HEK293T (cell line): ENCODE data around the gene MIPEP.

ENCODE experiments used
- ARNT ChIP-seq: fragments of 450-650 bp; IDR thresholded peaks from 2 replicates; pipeline ENCODE4 v1.6.1; 2017; ENCODE audit warnings: mild to moderate bottlenecking
- BHLHE40 ChIP-seq: fragments of 450-650 bp; IDR thresholded peaks from 2 replicates; pipeline ENCODE4 v1.6.1; 2016; ENCODE audit warnings: mild to moderate bottlenecking, moderate library complexity, borderline replicate concordance
- ELF4 ChIP-seq: fragments of 450-650 bp; IDR thresholded peaks from 2 replicates; pipeline ENCODE4 v1.6.1; 2017; ENCODE audit warnings: antibody characterized with exemption
- FOXA1 ChIP-seq: fragments of 450-650 bp; IDR thresholded peaks from 2 replicates; pipeline ENCODE4 v1.6.1; 2016; ENCODE audit warnings: mild to moderate bottlenecking
- FOXM1 ChIP-seq: fragments of 450-650 bp; IDR thresholded peaks from 2 replicates; pipeline ENCODE4 v1.6.1; 2017; ENCODE audit warnings: mild to moderate bottlenecking, borderline replicate concordance
- HDGF ChIP-seq: fragments of 450-650 bp; IDR thresholded peaks from 2 replicates; pipeline ENCODE4 v1.6.1; 2017; ENCODE audit warnings: antibody characterized with exemption, borderline replicate concordance
- L3MBTL2 ChIP-seq: fragments of 450-650 bp; conservative IDR thresholded peaks from 2 replicates; pipeline ENCODE4 v1.6.1; 2016; ENCODE audit warnings: mild to moderate bottlenecking
- LEF1 ChIP-seq: fragments of 450-650 bp; IDR thresholded peaks from 2 replicates; pipeline ENCODE4 v1.6.1; 2017; ENCODE audit warnings: mild to moderate bottlenecking, borderline replicate concordance
- NFRKB ChIP-seq: fragments of 450-650 bp; IDR thresholded peaks from 2 replicates; pipeline ENCODE4 v1.6.1; 2016; ENCODE audit warnings: mild to moderate bottlenecking, moderate library complexity
- SP1 ChIP-seq: fragments of 450-650 bp; IDR thresholded peaks from 2 replicates; pipeline ENCODE4 v1.6.1; 2017
- SUZ12 ChIP-seq: fragments of 450-650 bp; IDR thresholded peaks from 2 replicates; pipeline ENCODE4 v1.6.1; 2016; ENCODE audit warnings: mild to moderate bottlenecking
- TARDBP ChIP-seq: fragments of 450-650 bp; IDR thresholded peaks from 2 replicates; pipeline ENCODE4 v1.6.1; 2016
- ZNF384 ChIP-seq: fragments of 450-650 bp; IDR thresholded peaks from 2 replicates; pipeline ENCODE4 v1.6.1; 2016

GRCh38 chr13:23766939-23767338 lies 122.3 kb downstream of the MIPEP start:
- TF ChIP-seq SP1 (no peak), FOXM1 (no peak), ZNF384 (no peak), ELF4 (no peak), FOXA1 (no peak), HDGF (no peak), SUZ12 (no peak), BHLHE40 (no peak), ARNT (no peak), TARDBP (no peak), NFRKB (no peak), LEF1 (no peak), L3MBTL2 (no peak)
